Astrocyte (in vitro differentiated cells and primary cell): ENCODE measurements around the gene MAP7D1.

Source experiments
- EZH2 ChIP-seq: IDR thresholded peaks from 2 replicates; pipeline ENCODE4 v1.6.1; 2012; ENCODE audit warnings: mild to moderate bottlenecking, low read length, inconsistent platforms; ENCODE audit not compliant: insufficient read depth
- TF ChIP-seq, protein P1 (sequence below): IDR thresholded peaks from 2 replicates; pipeline ENCODE4 v1.5.1; 2011; ENCODE audit warnings: low read depth, mild to moderate bottlenecking, inconsistent platforms, low read length, moderate library complexity; ENCODE audit not compliant: insufficient read depth

GRCh38 chr1:36116901-36117300 is 39.1 kb upstream of the MAP7D1 start:
- TF ChIP-seq, protein P1, sequence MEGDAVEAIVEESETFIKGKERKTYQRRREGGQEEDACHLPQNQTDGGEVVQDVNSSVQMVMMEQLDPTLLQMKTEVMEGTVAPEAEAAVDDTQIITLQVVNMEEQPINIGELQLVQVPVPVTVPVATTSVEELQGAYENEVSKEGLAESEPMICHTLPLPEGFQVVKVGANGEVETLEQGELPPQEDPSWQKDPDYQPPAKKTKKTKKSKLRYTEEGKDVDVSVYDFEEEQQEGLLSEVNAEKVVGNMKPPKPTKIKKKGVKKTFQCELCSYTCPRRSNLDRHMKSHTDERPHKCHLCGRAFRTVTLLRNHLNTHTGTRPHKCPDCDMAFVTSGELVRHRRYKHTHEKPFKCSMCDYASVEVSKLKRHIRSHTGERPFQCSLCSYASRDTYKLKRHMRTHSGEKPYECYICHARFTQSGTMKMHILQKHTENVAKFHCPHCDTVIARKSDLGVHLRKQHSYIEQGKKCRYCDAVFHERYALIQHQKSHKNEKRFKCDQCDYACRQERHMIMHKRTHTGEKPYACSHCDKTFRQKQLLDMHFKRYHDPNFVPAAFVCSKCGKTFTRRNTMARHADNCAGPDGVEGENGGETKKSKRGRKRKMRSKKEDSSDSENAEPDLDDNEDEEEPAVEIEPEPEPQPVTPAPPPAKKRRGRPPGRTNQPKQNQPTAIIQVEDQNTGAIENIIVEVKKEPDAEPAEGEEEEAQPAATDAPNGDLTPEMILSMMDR = no peak
- TF ChIP-seq EZH2 = no peak
